ENCODE results near the gene IGLON5.

Gene IGLON5

DNA sequence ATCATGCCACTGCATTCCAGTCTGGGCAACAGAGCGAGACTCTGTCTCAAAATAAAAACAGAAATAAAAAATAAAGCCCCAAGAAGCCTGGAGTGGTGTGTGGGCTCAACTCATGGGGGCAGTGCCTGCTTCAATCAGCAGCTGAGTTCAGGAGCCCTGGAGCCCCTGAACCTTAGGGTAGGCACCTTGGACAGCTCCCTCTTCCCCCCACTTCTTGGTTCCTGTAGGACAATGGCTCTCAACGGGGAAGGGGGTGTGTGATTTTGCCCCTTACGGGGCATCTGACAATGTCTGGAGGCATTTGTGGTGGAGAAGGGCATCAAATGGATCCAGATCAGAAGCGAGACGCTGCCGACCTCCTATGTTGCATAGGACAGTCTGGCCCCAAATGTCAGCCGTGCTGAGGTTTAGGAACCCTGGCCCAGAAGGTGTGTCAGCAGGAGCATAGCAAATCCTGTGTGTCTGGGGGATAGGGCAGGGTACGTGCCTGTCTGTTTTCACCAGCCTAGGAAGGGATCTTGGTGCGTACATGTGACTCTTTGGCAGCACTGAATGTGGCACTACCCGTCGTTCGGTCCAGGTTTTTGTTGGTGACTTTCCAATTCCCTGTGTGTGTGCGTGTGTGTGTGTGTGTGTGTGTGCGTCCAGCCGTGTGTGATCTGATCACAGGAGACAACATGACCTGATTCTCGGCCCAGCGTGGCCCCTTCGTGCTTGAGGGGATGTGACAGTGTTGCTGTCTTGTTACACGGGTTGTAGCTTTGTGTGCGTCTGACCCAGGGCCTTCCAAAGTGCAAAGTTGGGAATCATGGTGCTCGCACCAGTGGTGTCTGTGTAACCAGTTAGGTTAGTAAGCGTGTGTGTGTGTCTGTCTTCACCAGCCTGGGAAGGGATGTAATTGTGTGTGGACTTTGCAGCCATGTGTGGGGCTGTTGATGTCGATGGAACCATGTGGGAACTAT is 7.5 kb downstream of the IGLON5 start:
- DNase-seq: no peak

DNA sequence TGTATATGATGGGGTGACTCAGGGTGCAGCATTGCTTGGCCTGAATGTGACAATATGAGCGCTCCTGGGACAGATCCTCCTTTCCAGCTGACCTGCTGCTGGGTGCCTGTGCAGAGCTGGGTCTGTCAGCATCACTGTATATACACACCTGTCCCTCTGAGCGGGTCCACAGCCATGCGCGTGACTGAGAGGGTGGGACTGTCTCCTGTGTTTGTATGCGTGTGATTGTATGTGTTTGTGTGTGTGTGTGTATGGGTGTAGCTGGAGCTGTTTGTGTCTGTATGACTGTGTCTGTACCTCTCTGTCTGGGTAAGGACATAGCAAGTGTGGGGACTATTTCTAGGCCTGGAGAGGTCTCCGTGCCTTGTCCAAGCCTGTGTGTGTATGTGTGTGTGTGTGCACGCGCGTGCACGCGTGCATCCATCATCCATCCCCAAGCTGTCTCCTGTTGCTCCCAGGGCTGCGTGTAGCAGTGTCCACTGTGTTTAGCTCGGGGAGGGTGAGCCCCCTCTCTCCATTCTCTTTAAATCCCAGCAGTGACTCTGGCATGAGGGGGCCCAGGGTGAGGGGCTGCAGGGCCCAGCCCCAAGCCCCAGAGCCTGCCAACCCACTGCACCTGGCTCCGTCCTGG is 8.3 kb downstream of the IGLON5 start:
- no peak for DNase-seq

DNA sequence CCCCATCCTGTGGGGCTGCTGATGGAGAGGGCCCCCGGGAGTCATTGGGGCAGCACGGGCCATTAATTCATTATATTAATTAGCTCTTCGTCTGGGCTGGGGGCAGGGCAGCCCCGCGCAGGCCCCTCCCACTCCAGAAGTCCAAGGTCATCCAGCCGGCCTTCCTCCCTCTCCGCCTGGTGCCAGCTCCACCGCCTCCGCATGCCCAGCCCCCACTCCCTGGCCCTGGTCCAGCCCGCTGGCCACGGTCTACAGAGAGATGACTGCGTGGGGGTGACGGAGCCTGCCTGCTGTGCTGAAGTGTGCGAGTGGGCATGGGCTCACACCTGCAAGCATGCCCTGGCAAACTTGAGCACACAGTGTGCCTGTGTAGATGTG is 8.8 kb downstream of the IGLON5 start:
- DNase-seq: no peak

DNA sequence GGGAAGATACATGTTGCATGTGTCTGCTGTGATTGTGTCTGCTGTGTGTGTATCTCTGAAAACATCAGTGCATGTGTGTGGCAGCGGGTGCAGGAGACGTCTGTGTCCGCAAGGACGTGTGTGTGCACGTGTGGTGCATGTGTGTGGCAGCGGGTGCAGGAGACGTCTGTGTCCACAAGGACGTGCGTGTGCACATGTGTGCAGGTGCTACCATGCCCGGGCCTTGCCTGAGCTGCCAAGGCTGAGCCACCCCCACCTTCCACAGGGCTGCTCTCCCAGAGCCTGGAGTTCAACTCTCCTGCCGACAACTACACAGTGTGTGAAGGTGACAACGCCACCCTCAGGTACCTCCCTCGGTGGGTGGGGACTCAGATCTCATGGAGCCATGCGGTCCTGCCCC is 10.4 kb downstream of the IGLON5 start:
- no peak for DNase-seq

DNA sequence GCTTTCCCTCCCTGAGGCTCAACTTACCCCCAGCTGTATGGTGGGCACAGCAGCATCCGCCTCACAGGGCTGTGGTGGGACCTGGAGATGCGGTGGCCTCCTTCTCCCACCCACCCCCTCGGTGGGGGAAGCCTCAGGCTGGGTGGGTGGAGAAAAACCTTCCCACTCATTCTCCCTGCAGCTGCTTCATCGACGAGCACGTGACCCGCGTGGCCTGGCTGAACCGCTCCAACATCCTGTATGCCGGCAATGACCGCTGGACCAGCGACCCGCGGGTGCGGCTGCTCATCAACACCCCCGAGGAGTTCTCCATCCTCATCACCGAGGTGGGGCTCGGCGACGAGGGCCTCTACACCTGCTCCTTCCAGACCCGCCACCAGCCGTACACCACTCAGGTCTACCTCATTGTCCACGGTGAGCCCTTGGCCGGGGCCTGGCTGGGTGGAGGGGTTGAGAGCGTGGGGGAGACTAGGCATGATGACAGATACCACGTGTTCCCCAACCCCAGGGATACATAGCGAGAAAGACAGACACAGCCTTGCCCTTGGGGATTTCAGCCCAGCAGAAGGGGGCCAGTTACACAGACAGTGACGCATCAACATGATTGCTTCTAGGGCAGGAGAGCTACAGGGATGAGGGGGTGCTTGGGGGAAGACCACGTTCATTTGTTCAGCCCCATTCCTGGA is 12.2 kb downstream of the IGLON5 start:
- DNase-seq: no peak

DNA sequence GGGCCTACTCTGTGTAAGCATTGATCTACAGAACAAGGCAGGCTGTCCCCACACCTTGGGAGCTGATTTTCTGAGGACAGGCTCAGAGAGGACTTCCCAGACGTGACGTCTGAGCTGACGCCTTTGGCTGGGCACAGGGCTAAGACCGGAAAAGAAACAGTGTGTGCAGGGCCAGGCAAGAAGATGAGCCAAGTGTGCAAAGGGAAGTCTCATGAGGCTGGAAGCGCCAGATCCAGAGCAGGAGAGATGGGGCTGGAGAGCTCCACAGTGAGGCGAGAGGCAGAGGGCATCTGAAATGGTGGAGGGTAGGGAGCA is 12.7 kb downstream of the IGLON5 start:
- DNase-seq: no peak

DNA sequence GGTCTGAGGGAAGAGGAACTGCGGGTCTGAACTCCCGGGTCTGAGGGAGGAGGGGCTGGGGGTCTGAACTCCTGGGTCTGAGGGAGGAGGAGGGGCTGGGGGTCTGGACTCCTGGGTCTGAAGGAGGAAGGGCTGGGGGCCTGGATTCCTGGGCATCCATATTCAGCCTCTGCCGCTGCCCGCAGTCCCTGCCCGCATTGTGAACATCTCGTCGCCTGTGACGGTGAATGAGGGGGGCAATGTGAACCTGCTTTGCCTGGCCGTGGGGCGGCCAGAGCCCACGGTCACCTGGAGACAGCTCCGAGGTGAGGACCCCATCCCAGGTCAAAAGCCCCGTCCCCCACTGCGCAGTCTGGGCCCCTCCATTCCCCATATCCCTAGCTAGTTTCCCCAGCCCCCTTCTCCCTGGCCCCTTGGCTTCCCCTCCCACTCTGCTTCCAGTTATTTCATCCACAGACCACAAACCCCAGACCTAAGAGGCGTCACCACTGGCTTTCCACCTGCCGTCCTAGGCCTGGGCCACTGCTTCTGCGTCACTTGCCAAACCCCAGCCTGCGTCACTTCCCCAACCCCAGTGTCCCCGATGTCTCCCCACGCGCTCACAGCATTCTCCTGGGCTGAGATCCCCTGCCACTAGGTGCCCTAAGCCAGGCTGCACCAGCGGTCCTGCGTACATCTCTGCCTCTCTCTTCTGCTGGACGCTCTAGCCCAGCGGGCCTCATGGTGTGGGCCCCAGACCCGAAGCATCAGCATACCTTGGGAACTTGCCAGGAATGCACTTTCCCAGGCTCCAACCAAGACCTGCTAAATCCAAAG is 13.9 kb downstream of the IGLON5 start:
- no peak for DNase-seq

DNA sequence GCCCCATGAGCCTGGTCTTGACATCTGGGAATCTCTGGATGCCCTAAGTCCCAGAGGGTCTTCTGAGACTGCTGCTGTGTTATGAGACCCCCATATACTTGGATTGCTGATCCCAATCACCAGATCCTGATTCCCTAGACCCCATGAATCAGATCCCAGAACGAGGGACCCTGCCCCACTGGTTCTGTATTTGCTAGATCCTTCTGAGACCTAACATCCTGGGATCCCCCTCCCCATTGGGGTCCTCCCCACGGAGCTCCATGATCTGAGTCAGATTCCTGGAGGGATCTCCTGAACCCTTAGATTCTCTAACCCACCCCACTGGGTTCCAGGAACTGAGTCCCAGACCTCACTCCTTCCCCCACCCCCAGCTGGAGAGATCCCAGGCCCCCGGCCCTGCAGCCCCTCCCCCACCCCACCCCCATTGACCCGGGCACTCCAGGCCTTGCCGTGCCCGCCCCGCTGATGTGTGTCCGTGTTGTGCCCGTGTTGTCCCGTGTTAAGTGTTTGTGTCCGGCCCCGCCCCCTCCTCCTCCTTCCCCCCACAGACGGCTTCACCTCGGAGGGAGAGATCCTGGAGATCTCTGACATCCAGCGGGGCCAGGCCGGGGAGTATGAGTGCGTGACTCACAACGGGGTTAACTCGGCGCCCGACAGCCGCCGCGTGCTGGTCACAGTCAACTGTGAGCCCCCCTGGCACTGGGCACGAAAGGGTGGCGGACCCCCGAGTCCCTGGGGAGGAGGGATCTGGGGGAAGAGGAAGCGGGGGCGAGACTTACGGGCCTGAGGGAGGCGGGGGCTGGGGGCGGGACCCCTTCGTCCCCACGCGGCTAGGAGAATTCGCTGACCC is 15.0 kb downstream of the IGLON5 start:
- DNase-seq: no peak

DNA sequence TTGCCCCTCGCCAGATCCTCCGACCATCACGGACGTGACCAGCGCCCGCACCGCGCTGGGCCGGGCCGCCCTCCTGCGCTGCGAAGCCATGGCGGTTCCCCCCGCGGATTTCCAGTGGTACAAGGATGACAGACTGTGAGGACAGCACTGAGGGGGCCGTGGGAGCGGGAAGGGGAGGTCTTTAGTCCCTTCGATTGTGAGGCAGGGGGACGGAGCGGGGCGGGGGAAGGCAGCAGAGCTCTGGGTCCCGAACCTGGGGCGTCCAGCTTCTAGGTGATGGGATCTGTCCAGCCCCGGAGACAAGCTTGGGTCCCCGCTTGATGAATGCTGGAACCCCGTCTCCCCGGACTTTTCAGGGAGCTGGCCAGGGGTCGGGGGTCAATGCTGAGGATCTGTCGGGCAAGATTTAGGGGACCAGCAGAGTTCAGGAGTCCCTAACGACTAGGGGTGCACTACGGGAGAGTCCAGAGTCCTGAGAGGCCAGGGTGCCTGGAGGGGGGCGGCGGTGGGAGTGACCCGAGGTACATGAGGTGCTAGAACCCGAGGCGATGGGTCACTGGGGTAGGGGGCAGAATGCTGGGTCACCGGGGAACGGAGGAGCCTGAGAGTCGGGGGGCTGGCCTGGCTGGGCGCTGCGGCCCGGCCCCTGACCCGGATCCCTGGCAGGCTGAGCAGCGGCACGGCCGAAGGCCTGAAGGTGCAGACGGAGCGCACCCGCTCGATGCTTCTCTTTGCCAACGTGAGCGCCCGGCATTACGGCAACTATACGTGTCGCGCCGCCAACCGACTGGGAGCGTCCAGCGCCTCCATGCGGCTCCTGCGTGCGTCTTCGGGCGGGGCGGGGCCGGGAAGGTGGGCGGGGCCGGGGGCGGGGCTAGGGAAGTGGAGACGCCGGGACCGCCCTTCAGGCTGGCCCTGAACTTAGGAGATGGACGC is 15.9 kb downstream of the IGLON5 start:
- peak; percentile 49 for DNase-seq

DNA sequence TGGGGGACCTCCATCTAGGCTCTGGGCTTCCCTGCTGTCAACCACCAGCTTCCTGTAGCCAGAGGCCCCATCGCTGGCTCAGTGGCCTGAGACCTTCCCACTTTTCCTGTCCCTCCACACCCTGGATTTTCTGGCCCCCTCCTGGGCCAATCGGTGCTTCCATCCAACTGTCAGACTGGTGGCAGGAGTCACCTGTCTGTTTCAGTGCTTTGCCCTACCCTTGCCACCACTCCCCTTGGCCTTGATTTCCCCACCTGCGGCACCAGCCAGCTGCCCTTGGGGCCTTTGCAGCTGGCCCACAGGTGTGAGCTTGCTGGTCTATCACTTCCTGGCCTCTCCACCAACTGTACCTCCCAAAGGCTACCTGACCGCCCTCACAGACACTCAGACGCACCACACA is 18.0 kb downstream of the IGLON5 start:
- DNase-seq: no peak

DNA sequence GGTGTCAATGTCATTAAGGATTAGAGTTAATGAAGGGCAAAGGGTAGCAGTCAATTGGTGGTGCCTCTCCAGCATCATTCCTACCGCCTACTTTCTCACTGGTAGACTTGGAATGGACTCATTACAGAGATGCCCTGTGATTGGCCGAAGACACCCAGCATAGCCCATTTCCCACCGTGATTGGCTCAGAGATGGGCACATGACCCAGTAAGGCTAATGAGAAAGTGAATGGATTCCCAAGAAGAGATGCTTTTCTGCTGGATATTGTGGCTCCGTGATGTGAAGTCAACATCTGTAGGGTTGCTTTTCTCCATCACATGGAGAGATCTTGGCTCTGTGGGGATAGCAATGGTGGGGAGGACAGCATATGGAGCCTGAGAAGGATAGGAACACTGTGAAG is 18.9 kb downstream of the IGLON5 start:
- no peak for DNase-seq

DNA sequence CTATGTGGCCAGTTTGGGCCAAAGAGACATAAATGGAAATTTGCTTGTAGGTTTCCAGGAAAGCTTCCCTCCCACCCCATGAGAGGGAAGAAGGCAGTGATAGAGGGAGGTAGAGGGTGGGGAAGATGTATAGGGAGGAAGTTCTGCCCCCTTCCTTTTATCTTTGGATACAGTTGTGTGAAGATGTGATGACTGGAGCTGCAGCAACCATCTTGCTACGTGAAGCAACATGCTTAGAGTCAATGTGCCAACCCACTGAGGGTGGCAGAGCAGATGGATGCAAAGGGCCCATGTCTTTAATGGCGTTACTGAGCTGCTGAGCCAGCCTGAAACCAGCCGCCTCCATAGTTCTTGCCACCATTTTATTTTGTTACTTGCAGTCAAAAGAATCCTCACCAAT is 19.7 kb downstream of the IGLON5 start:
- DNase-seq: no peak

DNA sequence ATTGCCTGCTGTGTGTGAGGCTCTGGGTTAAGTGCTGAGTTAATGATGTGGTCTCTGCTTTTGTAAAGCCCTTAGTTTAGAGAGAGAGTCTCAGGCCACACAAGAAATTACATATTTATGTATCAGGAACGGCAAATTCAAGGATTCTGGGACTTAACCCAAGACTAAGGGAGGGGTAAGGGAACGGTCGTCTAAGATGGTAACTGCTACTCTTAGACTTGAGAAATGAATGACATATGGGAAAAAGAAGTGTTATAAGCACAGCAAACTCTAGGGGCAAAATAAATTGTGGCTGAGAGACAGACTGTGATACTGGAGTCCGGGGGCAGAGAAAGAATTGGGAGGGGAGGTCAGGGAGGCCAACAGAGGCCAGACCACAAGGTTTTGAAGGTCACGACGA is 20.3 kb downstream of the IGLON5 start:
- DNase-seq: no peak

DNA sequence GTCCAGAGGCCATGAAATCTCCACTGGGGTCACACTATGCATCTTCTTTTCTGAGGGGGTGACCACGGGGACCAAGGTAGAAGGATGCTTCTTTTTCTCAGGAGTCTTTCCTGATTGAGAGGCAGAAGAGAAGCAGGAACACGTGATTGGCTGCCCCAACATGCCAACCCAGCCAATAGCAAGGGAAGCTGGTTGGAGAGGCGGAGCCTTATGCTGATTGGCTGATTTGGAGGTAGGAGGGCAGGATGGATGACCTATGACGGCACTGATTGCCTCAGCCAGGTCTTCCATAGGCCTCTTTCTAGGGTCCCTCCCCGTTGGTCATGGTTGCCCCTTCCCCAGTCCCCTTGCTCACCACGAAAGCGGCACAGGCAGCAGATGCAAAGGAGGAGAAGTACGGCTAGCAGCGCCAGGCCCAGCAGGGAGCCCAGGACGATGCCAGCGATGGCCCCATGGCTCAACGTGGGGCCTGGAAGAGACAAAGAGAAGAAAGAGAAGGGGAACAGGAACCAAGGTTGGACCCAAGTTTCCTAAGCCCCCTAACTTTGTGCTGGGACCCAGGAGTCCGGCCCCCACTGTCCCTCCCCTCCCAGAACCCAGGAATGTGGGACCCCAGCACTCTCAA is 22.5 kb downstream of the IGLON5 start:
- no peak for DNase-seq

DNA sequence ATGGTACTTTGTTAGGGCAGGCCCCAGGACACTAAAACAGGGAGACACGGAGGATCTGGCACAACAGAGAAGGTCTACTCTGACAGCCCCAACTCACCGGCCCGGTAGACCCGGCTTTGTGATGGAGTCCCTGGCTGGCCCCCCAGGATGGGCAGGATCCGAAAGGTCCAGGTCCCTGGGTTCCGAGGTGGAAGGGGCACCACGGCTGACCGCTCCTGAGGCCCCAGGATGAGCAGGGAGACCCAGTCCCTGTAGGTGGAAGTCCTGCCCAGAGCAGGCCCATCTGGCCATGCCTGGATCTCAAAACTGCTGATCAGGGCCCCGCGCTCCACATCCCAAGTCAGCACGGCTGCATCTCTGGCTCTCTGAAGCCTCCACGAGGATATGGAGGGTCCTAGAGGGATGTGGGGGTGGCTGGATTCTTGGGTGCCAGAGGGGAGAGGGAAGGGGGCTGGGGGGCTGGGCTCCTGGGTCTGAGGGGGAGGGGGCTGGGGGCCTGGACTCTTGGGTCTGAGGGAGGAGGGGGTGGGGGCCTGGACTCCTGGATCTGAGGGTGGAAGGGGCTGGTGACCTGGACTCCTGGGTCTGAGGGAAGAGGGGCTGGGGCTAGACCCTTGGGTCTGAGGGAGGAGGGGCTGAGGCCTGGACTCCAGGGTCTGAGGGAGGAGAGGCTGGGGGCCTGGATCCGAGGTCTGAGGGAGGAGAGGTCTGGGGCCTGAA is 25.9 kb downstream of the IGLON5 start:
- DNase-seq: no peak

DNA sequence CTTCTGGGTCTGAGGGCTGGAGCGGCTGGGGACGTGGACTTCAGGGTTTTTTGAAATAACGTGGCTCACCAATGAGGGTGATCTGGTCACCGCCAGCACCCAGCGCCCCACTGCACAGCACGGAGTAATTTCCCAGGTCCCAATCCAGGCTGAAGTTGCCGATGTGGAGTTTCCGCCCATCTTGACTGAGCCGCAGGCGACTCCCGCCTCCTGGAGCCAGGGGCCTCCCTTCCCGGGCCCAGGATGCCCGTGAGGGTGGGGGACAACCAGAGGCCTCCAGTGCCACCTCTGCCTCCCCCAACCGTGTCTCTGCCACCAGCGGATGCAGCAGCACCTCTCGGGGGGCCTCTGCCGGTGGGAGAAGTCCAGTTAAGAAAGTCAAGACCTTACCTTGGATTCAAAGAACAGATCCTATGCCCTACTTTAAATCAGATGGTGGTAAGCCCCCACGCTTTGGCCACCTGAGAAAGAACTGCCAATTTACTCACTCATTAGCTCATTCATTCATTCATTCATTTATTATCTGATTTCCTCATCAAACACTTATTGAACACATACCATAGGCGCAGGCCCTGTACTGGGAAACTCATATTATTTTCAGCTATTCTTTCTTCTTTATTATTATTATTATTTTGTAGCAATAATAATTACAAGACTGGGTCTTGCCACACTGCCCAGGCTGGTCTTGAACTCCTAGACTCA is 26.6 kb downstream of the IGLON5 start:
- DNase-seq: no peak

DNA sequence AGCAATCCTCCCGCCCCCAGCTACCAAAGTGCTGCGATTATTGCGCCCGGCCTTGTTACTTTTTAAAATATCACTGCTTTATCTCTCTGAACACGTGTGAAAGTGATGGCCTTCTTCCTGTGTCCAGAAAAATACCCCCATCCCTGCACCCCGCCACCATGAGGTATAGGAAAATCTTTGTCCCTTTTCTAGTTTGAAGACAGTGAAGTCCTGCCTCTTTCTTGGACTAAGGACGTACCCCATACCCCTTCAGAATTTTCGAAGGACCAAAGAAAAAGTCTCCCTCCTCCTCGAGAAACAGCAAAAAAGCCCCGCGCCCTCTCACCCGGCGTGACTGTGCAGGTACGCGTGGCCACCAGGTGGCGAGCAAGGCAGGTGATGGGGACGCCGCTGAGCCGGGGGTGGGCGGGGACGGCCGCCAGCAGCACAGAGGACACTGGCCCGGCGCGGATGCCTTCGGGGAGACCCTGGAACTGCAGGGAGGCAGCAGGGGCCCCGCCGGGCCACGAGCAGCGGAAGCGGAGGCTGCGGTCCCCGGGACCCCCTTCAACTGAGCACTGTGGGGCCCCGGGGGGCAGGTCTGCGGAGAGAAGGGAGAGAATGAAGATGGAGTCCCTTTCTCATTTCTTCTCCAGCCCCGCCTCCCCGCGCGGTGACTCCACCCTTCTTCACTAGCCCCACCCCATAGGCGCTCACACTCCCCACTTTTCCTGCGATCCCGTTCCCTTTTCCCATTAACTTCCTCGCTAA is 27.3 kb downstream of the IGLON5 start:
- DNase-seq: peak; percentile 88

DNA sequence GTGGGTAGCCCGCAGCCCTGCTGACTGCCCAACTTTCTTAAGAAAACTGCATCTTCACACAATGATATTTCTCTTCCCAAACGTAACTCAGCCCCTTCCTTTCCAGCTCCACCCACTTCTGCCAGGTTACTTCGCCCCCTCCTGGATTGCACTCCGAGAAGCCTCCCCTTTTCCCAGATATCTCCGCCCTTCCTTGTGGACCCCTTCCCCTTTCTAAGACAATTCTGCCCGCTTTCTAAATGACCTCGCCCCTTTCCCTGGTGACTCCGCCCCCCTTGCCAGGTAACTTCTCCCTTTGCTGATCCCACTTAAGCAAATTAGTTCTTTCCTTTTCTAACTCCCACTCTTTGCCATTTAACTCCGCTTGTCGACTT is 27.9 kb downstream of the IGLON5 start:
- DNase-seq: no peak
